ENCODE data around the gene SH3RF2.

GRCh38 chr5:145978708-145979107, 42.3 kb downstream of the SH3RF2 start:
- TF ChIP-seq POLR2A (IDR thresholded peaks at IDR 0.05) (no peak), CTCF (IDR thresholded peaks at IDR 0.05) (no peak)
